Measurements from ENCODE around the gene KCNS1. TPM values are rescaled to one million over a fixed set of nuclear protein-coding genes. Genes with fewer than 3 reads are reported as not detected.

The KCNS1 gene
- total and polyA plus RNA-seq, 2 of the 8 experiments (the other 6 are each of a cell fraction or from before 2014, with no cell fraction given), result 1.4 to 1.8 TPM

- H3K79me1 ChIP-seq (ENCODE audit: low read depth, low read length), result no peaks in the 10 kb centered on the region
- H2AFZ ChIP-seq (ENCODE audit: low read length), result 0 out of 2 replicates have a peak overlapping the region, but pooled peaks have one; percentile 61
- CTCF ChIA-PET (ENCODE audit: partially characterized antibody), result interaction anchor here (0.6 to 17.6 kb wide), 15 partner anchors 12 to 194 kb away, joined by 3 to 233 read pairs (median 16); partner anchors contain the start of gene WFDC5
- H3K36me3 ChIP-seq (ENCODE audit: control insufficient read depth in 2 of 4, insufficient read depth in 4 of 4, low read length in 3 of 4), result peaks cover 0 to 5% (median 0%) of the 10 kb centered on the region in 4 experiments; a peak in 1 of 8 replicates
- H3K23ac ChIP-seq (ENCODE audit: insufficient read length), result no peak overlapping the region
- H2BK20ac ChIP-seq (ENCODE audit: low read length), result no peak overlapping the region
- FAIRE-seq, result no peak
- H2BK120ac ChIP-seq (replicated peaks; ENCODE audit: low read depth, low read length), result no peak overlapping the region
- peak overlapping the region; percentile 85; the same call in 1 of the 2 replicates for H2BK12ac ChIP-seq (ENCODE audit: low read depth, low read length)
- 97% methylated on average over 45 of the region's 56 CpGs; no CpG with 5 or more reads in 1 of the 2 experiments for WGBS, 2 experiments (ENCODE audit: extremely low coverage in 1 of 2, insufficient coverage in 1 of 2, insufficient read length in 1 of 2, insufficient replicate concordance in 2 of 2, low coverage in 1 of 2, low lambda C conversion rate in 2 of 2, missing lambda C conversion rate in 1 of 2)
- H4K20me1 ChIP-seq (replicated peaks in 1 of 2; ENCODE audit: control insufficient read depth in 1 of 2, insufficient read depth in 2 of 2, low read length in 2 of 2), result peaks cover 3 to 4% of the 10 kb centered on the region in 2 experiments
- TF ChIP-seq CTCF (IDR thresholded peaks at IDR 0.05; ENCODE audit: control extremely low read depth in 1 of 3, insufficient read depth in 1 of 3, low read depth in 1 of 3, low read length in 3 of 3) (peak in 2 of 3 experiments; percentile 5 to 11; a peak in 2 of 4 replicates), CBX5 (IDR thresholded peaks at IDR 0.05; ENCODE audit: low read depth, low read length) (no peak)
- no peak overlapping the region for H3K27ac ChIP-seq (ENCODE audit: low read depth, low read length)
- no peak overlapping the region for H4K91ac ChIP-seq (replicated peaks; ENCODE audit: insufficient read length, low read length)
- no peak overlapping the region for H3K9ac ChIP-seq (replicated peaks in 1 of 4; ENCODE audit: extremely low read depth in 1 of 4, low read depth in 3 of 4, low read length in 3 of 4)
- H3K79me2 ChIP-seq (ENCODE audit: control insufficient read depth in 1 of 2, insufficient read depth in 2 of 2, low read length in 2 of 2), result no peaks in the 10 kb centered on the region
- H2BK5ac ChIP-seq (ENCODE audit: low read depth, low read length), result no peak overlapping the region
- no peak overlapping the region for H3K4ac ChIP-seq (replicated peaks; ENCODE audit: insufficient read length, low read depth, low read length)
- peaks cover 0 to 8% of the 10 kb centered on the region in 2 experiments; a peak in 2 of 4 replicates for H3K9me3 ChIP-seq (ENCODE audit: insufficient read depth in 2 of 2, low read depth in 1 of 2, low read length in 1 of 2)
- H2AK5ac ChIP-seq (ENCODE audit: low read depth, low read length), result no peak overlapping the region
- no peak overlapping the region for H3K56ac ChIP-seq (replicated peaks; ENCODE audit: insufficient read length, low read depth, low read length)
- no peak for DNase-seq (ENCODE audit: low read depth in 1 of 2, low spot score in 2 of 2)
- no peaks in the 10 kb centered on the region; the same call in 1 of the 2 replicates for H3K23me2 ChIP-seq (ENCODE audit: low read depth, low read length)
- H3K18ac ChIP-seq (ENCODE audit: extremely low read depth, low read length), result no peak overlapping the region
- H4K8ac ChIP-seq (ENCODE audit: extremely low read depth, insufficient read depth, low read length), result peak overlapping the region; percentile 77; the same call in 1 of the 2 replicates
- H3K4me3 ChIP-seq (ENCODE audit: extremely low read depth in 1 of 4, insufficient read depth in 2 of 4, low read depth in 3 of 4, low read length in 4 of 4), result no peak overlapping the region
- H4K5ac ChIP-seq (ENCODE audit: insufficient read length, low read depth, low read length), result no peak overlapping the region
- POLR2A ChIA-PET (ENCODE audit: partially characterized antibody), result interaction anchor here (0.9 kb wide), 1 partner anchor 196 kb away, joined by 3 read pairs; no protein-coding TSS in a partner anchor
- peak overlapping the region; percentile 36; the same call in 1 of the 2 replicates for H2BK15ac ChIP-seq (ENCODE audit: low read length)
- H3K14ac ChIP-seq (ENCODE audit: insufficient read length), result no peak overlapping the region
- peaks cover 2 to 13% (median 4%) of the 10 kb centered on the region in 4 experiments; a peak in 6 of 7 replicates for H3K4me1 ChIP-seq (replicated peaks in 1 of 4; ENCODE audit: control insufficient read depth in 3 of 4, insufficient read depth in 4 of 4, low read length in 3 of 4)
- H3K4me2 ChIP-seq (ENCODE audit: insufficient read depth in 1 of 2, low read depth in 2 of 2, low read length in 2 of 2), result 0 out of 4 replicates have a peak overlapping the region, but pooled peaks of 1 of the 2 experiments have one; percentile 26
- H3K27me3 ChIP-seq (replicated peaks in 1 of 4; ENCODE audit: control insufficient read depth in 3 of 4, extremely low read depth in 1 of 4, insufficient read depth in 3 of 4, low read length in 3 of 4), result peaks cover 5 to 41% (median 31%) of the 10 kb centered on the region in 4 experiments
Observed at GRCh38 chr20:45097485-45098102, 3.3 kb downstream of the KCNS1 start.
